ENCODE results near the gene RSPH1. TPM values are rescaled to one million over a fixed set of nuclear protein-coding genes. Genes with fewer than 3 reads are reported as not detected.
"Not testable (repeated sequence)": the region's sequence is repeated elsewhere in the genome, so short reads cannot be mapped to it uniquely, and the experiment has no call there.

RSPH1 gene
- total RNA-seq, 6 donors from 2014 or later: 0.46 to 68.4 (median 13.4) TPM

DNA sequence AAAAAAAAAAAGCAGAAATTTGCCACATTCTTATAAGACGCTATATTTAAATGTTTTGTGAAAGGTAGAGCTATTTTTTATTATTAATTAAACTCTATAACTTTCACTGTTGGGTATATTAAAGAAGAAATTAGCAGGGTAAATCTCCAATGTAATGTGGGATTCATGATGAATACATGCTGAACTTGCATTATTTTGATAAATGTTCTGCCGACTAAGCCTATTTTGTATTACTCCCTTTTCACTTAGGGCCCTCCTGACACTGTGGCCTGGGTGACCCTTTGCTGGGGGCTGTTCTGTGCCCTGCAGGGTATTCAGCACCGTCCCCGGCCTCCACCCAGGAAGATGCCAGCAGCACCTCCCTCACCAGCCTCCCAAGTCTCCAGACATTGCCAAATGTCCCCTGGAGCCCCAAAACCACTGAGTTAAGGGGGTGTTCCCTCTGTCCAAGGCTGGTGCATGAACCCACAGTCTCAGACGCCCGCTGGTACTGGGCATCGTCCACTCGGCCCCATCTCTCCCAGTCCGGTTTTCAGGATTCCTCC lies 22.5 kb downstream of the RSPH1 start:
- peak in 1 of 2 donors; percentile 9 for ATAC-seq (ENCODE audit: low FRiP score in 2 of 2)
- TF ChIP-seq, protein P1, sequence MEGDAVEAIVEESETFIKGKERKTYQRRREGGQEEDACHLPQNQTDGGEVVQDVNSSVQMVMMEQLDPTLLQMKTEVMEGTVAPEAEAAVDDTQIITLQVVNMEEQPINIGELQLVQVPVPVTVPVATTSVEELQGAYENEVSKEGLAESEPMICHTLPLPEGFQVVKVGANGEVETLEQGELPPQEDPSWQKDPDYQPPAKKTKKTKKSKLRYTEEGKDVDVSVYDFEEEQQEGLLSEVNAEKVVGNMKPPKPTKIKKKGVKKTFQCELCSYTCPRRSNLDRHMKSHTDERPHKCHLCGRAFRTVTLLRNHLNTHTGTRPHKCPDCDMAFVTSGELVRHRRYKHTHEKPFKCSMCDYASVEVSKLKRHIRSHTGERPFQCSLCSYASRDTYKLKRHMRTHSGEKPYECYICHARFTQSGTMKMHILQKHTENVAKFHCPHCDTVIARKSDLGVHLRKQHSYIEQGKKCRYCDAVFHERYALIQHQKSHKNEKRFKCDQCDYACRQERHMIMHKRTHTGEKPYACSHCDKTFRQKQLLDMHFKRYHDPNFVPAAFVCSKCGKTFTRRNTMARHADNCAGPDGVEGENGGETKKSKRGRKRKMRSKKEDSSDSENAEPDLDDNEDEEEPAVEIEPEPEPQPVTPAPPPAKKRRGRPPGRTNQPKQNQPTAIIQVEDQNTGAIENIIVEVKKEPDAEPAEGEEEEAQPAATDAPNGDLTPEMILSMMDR (IDR thresholded peaks at IDR 0.05): no peak
- no peak for TF ChIP-seq POLR2A (IDR thresholded peaks at IDR 0.05)
- no peak for TF ChIP-seq EP300 (IDR thresholded peaks at IDR 0.05)
- TF ChIP-seq POLR2AphosphoS5 (IDR thresholded peaks at IDR 0.05): no peak
- DNase-seq: no peak
- Histone ChIP-seq H3K4me1 (peaks cover 0 to 5% (median 2%) of the 10 kb centered on the region in 4 donors), H3K27me3 (no peaks in the 10 kb centered on the region), H3K36me3 (no peaks in the 10 kb centered on the region), H3K4me3 (no peak overlapping the region), H3K27ac (no peak overlapping the region), H3K9me3 (no peaks in the 10 kb centered on the region)
- whole genome bisulfite sequencing, 2 donors: 87 to 95% methylated on average over 9 of the region's 9 CpGs

DNA sequence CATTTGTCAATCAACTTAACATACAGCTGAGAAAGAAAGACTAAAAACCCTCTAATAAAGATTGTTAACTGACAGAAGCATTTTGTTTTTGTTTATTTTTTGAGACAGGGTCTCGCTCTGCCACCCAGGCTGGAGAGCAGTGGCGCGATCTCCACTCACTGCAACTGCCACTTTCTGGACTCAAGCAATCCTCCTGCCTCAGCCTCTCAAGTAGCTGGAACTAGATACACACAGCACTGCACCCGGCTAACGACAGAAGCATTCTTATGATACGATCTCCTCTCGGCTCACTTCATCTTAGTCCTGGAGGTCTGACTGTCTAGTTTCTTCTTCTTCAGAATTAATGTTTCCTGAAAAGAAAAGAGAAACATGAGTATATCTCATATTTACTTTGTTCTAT lies 23.5 kb downstream of the RSPH1 start:
- H3K9me3 ChIP-seq: no peaks in the 10 kb centered on the region
- H3K4me1 ChIP-seq: peaks cover 0 to 5% (median 2%) of the 10 kb centered on the region in 4 donors
- DNase-seq (no peak), ATAC-seq (ENCODE audit: low FRiP score in 2 of 2) (no peak)
- H3K27ac ChIP-seq: no peak overlapping the region
- 75 to 78% methylated on average over 7 of the region's 7 CpGs for WGBS, 2 donors
- no peak overlapping the region for H3K4me3 ChIP-seq
- H3K27me3 ChIP-seq: no peaks in the 10 kb centered on the region
- no peak for TF ChIP-seq POLR2A (IDR thresholded peaks at IDR 0.05)
- TF ChIP-seq, protein P1 (IDR thresholded peaks at IDR 0.05): no peak
- no peak for TF ChIP-seq EP300 (IDR thresholded peaks at IDR 0.05)
- TF ChIP-seq POLR2AphosphoS5 (IDR thresholded peaks at IDR 0.05): no peak
- no peaks in the 10 kb centered on the region for H3K36me3 ChIP-seq

DNA sequence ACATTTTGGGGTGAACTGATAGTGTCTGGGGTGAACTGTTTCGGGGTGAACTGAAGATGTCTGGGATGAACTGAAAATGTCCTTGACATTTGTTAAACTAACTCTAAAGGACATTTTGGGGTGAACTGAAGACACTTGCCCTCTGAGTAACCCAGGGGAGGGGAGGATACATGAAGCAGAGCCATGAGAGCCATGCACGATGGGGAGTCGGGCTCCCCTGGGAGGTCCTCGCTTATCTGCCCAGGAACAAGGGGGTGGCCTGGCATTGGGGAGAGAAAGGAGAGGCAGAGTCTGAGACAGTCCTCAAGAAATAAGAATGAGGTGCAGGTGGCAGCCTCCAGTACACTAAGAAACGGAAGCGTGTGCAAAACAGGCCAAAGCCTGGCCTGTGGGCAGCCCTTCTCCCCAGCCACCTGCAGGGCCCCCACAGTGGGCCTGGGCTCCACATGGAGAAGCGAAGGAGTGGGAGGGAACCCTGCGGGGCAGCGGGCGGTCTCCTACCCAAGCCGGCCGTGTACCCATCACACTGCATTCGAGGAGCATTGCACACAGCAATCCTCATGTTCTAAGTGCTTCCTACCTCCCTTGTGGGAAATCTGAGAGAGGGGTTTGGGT lies 24.2 kb downstream of the RSPH1 start:
- no peaks in the 10 kb centered on the region for H3K36me3 ChIP-seq
- ATAC-seq (ENCODE audit: low FRiP score in 2 of 2) (no peak), DNase-seq (no peak)
- H3K4me1 ChIP-seq: peaks cover 0 to 7% (median 2%) of the 10 kb centered on the region in 4 donors
- WGBS, 2 donors: 96 to 97% methylated on average over 13 of the region's 13 CpGs
- no peak overlapping the region for H3K4me3 ChIP-seq
- no peaks in the 10 kb centered on the region for H3K27me3 ChIP-seq
- no peaks in the 10 kb centered on the region for H3K9me3 ChIP-seq
- TF ChIP-seq POLR2A (IDR thresholded peaks at IDR 0.05): no peak
- no peak for TF ChIP-seq EP300 (IDR thresholded peaks at IDR 0.05)
- TF ChIP-seq POLR2AphosphoS5 (IDR thresholded peaks at IDR 0.05): no peak
- TF ChIP-seq, protein P1 (IDR thresholded peaks at IDR 0.05): no peak
- no peak overlapping the region for H3K27ac ChIP-seq

DNA sequence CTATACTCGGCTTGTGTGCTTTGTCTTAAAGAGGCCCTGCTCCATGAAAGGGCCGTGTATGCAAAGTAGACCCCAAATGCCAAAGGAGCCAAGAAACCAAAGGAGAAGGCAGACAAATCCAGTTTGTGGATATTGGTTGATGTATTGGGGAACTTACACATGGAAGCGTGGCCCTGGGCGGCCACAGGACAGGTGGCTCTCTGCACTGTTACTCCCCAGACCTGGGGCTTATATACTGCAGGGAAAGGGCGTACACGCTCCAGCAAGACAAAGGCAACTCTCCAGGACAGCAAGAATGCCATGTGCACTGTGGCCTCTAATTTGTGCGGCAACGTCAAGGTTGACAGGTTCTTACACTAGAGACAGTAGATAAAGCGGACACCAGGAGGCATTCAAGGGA lies 24.8 kb downstream of the RSPH1 start:
- Histone ChIP-seq H3K4me1 (peaks cover 0 to 8% (median 2%) of the 10 kb centered on the region in 4 donors), H3K9me3 (no peaks in the 10 kb centered on the region), H3K4me3 (no peak overlapping the region), H3K36me3 (no peaks in the 10 kb centered on the region), H3K27ac (no peak overlapping the region), H3K27me3 (no peaks in the 10 kb centered on the region)
- ATAC-seq (ENCODE audit: low FRiP score in 2 of 2): no peak
- 89 to 94% methylated on average over 9 of the region's 9 CpGs for WGBS, 2 donors
- DNase-seq: no peak
- TF ChIP-seq EP300 (IDR thresholded peaks at IDR 0.05) (no peak), POLR2AphosphoS5 (IDR thresholded peaks at IDR 0.05) (no peak)
- TF ChIP-seq, protein P1 (IDR thresholded peaks at IDR 0.05): no peak

DNA sequence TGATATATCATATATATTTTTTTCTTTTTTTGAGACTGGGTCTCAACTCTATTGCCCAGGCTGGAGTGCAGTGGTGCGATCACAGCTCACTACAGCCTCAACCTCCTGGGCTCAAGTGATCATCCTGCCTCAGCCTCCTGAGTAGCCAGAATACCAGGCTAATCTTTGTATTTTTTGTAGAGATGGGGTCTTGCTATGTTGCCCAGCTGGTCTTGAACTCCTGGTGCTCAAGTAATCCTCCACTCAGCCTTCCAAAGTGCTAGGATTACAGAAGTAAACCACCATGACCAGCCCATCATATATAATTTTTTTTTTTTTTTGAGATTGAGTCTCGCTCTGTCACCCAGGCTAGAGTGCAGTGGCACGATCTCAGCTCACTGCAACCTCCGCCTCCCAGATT lies 26.3 kb downstream of the RSPH1 start:
- not testable (repeated sequence) for H3K27me3 ChIP-seq; ATAC-seq (ENCODE audit: low FRiP score in 2 of 2); DNase-seq; H3K4me3 ChIP-seq; H3K27ac ChIP-seq; H3K9me3 ChIP-seq; H3K36me3 ChIP-seq
- H3K4me1 ChIP-seq: peaks cover 8 to 17% (median 12%) of the 10 kb centered on the region in 4 donors
- WGBS, 2 donors: 94 to 96% methylated on average over 4 of the region's 4 CpGs

All from upper lobe of left lung (tissue), 6 donors.